Measurements from ENCODE around the gene TRNP1. TPM values are rescaled to one million over a fixed set of nuclear protein-coding genes. Genes with fewer than 3 reads are reported as not detected.
"Not testable (repeated sequence)": the region's sequence is repeated elsewhere in the genome, so short reads cannot be mapped to it uniquely, and the experiment has no call there.

TRNP1 gene
- total RNA-seq, 1 donor, result 27.6 TPM

GRCh38 chr1:26983863-26984262 is 9.6 kb upstream of the TRNP1 start:
- no peak for DNase-seq (ENCODE audit: low read depth)
- no peak for TF ChIP-seq CTCF (IDR thresholded peaks at IDR 0.05; ENCODE audit: insufficient read depth, low read depth, low read length)
- no peak overlapping the region for H3K4me3 ChIP-seq (ENCODE audit: low read depth, low read length)

- no peak for DNase-seq (ENCODE audit: low read depth)
- TF ChIP-seq CTCF (IDR thresholded peaks at IDR 0.05; ENCODE audit: insufficient read depth, low read depth, low read length), result no peak
- no peak overlapping the region for H3K4me3 ChIP-seq (ENCODE audit: low read depth, low read length)
Observed at GRCh38 chr1:26984291-26984690, 9.2 kb upstream of the TRNP1 start.

GRCh38 chr1:26986658-26987057 is 6.8 kb upstream of the TRNP1 start:
- TF ChIP-seq CTCF (IDR thresholded peaks at IDR 0.05; ENCODE audit: insufficient read depth, low read depth, low read length), result no peak
- no peak overlapping the region for H3K4me3 ChIP-seq (ENCODE audit: low read depth, low read length)
- no peak for DNase-seq (ENCODE audit: low read depth)

GRCh38 chr1:26989403-26990109 is 3.9 kb upstream of the TRNP1 start:
- not testable (repeated sequence) for DNase-seq (ENCODE audit: low read depth); H3K4me3 ChIP-seq (ENCODE audit: low read depth, low read length)

- peak; percentile 48 for DNase-seq (ENCODE audit: low read depth)
- no peak overlapping the region for H3K4me3 ChIP-seq (ENCODE audit: low read depth, low read length)
- no peak for TF ChIP-seq CTCF (IDR thresholded peaks at IDR 0.05; ENCODE audit: insufficient read depth, low read depth, low read length)
Observed at GRCh38 chr1:26991310-26992116, 2.0 kb upstream of the TRNP1 start.

- no peak for TF ChIP-seq CTCF (IDR thresholded peaks at IDR 0.05; ENCODE audit: insufficient read depth, low read depth, low read length)
- H3K4me3 ChIP-seq (ENCODE audit: low read depth, low read length), result peak overlapping the region; percentile 79
- no peak for DNase-seq (ENCODE audit: low read depth)
Observed at GRCh38 chr1:26994020-26994786, 711 bp downstream of the TRNP1 start.
